ENCODE measurements around the gene PCDHGA12.

- no peak for TF ChIP-seq CEBPB (IDR thresholded peaks at IDR 0.05; ENCODE audit: low read depth)
- no peak for TF ChIP-seq EZH2 (IDR thresholded peaks at IDR 0.05)
- no peak for TF ChIP-seq REST (IDR thresholded peaks at IDR 0.05; ENCODE audit: low read depth)
- no peak for TF ChIP-seq CTCF (IDR thresholded peaks at IDR 0.05 in 2 of 3, conservative IDR thresholded peaks at IDR 0.05 in 1 of 3; ENCODE audit: borderline replicate concordance in 1 of 3, insufficient read depth in 1 of 3, low read depth in 2 of 3, low read length in 2 of 3)
- no peak for TF ChIP-seq POLR2AphosphoS5 (IDR thresholded peaks at IDR 0.05; ENCODE audit: low read depth, low read length)
Observed at GRCh38 chr5:141441571-141442170, 11.4 kb downstream of the PCDHGA12 start.

Data from HCT116 (cell line).